ENCODE data around the gene ADAM22.

ADAM22 gene

DNA sequence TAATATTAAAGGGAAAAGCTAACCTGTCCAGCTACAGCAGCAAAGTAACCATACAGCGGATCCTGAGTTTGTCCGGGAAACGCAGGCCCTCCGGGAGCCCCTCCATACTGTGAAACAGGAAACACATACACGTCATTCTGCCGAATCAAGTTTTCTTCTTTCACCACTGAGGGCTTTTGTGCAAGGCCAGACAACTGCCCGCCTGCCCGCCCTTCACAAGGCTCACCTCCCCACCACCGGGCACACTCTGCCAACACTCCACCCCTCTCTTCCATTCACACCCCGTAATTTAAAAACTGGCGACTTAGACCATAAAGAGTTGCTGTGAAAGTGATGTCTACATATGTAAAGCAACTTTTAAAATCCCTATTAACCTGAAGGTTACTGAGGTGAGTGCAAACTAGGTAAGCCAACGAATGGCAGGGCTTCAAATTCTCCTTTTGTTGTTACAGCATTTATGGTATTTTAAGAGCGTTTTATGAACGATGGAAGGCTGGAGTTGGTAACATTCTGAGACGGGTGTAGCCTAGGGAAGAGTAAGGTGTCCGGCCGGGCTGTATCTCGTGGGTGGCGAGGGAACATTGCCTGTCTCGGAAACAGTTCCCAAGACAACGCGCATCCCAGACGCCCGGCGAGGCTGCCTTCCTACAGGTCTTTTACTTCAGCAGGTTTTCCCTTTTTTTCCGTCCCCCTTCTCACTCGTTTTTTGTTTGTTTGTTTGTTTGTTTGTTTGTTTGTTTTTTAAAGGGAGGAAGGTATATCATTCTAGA, 285.0 kb downstream of the ADAM22 start:
- Histone ChIP-seq H3K36me3 (ENCODE audit: control insufficient read depth, insufficient read depth, low read length, severe bottlenecking) (peaks cover 29% of the 10 kb centered on the region), H3K9ac (ENCODE audit: low read length) (peak overlapping the region; percentile 95), H3K4me3 (ENCODE audit: low read length) (peak overlapping the region; percentile 98), H3K27me3 (replicated peaks; ENCODE audit: control insufficient read depth, insufficient read depth, low read length) (no peaks in the 10 kb centered on the region), H3K4me1 (ENCODE audit: control insufficient read depth, insufficient read depth, low read length) (peaks cover 26% of the 10 kb centered on the region), H3K9me3 (ENCODE audit: control insufficient read depth, low read length) (no peaks in the 10 kb centered on the region)
- DNase-seq (ENCODE audit: low read depth) = peak; percentile 77

DNA sequence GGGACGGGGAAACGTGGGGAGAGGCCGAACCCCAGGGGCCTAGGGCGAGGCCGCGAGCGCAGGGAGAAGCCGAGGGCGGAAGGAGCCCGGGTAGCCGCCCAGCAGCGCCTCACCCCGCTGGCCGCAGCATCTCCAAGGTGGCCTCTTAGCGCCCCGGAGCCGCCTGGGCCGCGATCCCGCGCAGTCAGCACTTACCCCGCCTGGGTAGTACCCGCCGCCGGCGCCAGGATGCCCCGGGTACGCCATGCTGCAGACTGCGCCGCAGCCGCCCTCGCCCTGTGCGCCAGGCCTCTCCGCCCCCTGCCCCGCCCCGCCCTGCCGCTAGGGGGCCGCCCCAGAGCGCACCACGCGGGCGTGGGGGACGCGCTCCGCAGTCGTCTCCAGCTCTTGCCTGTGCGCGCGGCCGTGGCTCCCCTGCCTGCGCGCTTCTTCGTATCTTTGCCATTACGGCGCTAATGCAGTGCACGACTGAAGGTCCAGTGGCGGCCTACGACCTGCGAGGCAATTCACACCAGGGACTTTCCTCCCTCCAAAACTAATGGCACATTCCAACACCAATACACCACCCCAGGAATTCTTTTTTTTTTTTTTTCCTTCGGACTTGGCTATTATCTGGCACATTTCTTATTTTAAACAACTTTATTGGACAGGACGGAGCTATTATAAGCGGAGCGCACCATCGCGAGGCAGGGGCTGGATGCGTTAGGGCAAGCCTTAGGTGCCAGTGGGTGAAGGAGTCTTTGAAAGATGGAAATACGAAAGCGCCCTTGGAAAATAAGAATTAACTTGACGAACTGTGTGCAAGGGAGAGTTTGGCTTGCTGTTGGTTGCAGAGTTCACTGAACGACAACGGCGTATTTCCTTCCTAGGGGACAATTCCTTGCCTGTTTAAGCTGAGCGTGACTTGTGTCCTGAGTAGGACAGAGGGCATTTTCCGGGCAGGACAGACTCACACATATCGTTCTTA, 286.0 kb downstream of the ADAM22 start, which contains the start of gene SRI:
SRI (minus strand) TSS at position 258 of the 967 bp plus-strand sequence; CDS start at position 246, 12 bp downstream.
- no peaks in the 10 kb centered on the region for H3K9me3 ChIP-seq (ENCODE audit: control insufficient read depth, low read length)

DNA sequence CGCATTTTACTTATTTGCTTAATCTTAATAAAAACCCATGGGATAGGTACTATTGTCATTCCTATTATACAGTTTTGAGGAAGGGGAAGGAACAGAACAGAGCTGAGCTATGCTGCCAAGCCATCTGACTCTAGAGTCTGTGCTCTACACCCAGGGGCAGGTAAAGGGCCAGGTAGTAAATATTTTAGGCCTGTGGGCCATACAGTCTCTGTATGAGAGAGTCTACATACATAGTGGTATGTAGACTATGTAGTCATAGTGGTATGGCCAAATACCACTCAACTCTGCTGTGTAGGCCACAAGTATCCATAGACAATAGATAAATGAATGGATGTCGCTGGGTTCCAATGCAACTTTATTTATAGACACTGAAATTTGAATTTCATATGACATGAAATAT, 289.2 kb downstream of the ADAM22 start:
- no peak for DNase-seq (ENCODE audit: low read depth)
- Histone ChIP-seq H3K4me1 (ENCODE audit: control insufficient read depth, insufficient read depth, low read length) (peaks cover 42% of the 10 kb centered on the region), H3K36me3 (ENCODE audit: control insufficient read depth, insufficient read depth, low read length, severe bottlenecking) (no peaks in the 10 kb centered on the region), H3K4me3 (ENCODE audit: low read length) (no peak overlapping the region), H3K9ac (ENCODE audit: low read length) (no peak overlapping the region), H3K27me3 (replicated peaks; ENCODE audit: control insufficient read depth, insufficient read depth, low read length) (no peaks in the 10 kb centered on the region), H3K9me3 (ENCODE audit: control insufficient read depth, low read length) (no peaks in the 10 kb centered on the region)

More for the DNA sequence above, 286.0 kb downstream of the ADAM22 start, which contains the start of gene SRI:
- peak; percentile 95 for DNase-seq (ENCODE audit: low read depth)
- peak within 1 kb of the TSS; percentile 98 for H3K4me3 ChIP-seq (ENCODE audit: low read length)
- peak within 1 kb of the TSS; percentile 95 for H3K9ac ChIP-seq (ENCODE audit: low read length)
- peaks cover 20% of the 10 kb centered on the region for H3K36me3 ChIP-seq (ENCODE audit: control insufficient read depth, insufficient read depth, low read length, severe bottlenecking)
- H3K27me3 ChIP-seq (replicated peaks; ENCODE audit: control insufficient read depth, insufficient read depth, low read length) = no peaks in the 10 kb centered on the region
- H3K4me1 ChIP-seq (ENCODE audit: control insufficient read depth, insufficient read depth, low read length) = peaks cover 29% of the 10 kb centered on the region

DNA sequence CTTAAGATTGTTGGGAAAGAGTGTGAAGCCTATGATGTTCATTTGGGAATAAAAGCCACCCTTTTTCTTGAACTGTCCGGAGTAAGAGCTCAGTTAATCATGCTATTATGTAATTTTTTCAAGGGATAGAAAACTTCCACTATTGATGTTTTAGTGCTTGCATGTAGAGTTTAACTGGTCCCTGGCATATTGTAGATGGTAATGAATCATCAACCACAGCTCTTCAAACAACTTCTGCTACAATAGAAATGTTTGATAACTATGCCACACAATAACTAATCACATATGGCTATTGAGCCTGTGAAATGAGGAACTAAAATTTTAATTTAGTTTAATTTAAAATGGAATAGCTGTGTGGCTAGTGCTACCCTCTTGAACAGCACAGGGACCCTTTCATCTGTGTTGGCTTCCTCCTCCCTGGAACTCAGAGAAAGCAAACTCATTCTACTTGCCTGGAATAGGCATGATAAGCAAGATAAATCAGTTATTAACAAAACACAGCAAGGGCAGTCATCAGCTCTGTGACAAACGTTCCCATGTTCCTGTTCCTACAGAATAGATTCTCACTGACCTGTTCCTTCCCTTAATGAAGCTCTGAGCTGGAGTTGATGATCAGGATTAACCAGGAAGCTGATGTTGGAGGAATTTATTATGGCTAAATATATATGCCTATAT, 290.7 kb downstream of the ADAM22 start:
- peaks cover 34% of the 10 kb centered on the region for H3K4me1 ChIP-seq (ENCODE audit: control insufficient read depth, insufficient read depth, low read length)
- peak; percentile 16 for DNase-seq (ENCODE audit: low read depth)
- no peaks in the 10 kb centered on the region for H3K36me3 ChIP-seq (ENCODE audit: control insufficient read depth, insufficient read depth, low read length, severe bottlenecking)
- no peak overlapping the region for H3K9ac ChIP-seq (ENCODE audit: low read length)
- peaks cover 4% of the 10 kb centered on the region for H3K9me3 ChIP-seq (ENCODE audit: control insufficient read depth, low read length)
- no peak overlapping the region for H3K4me3 ChIP-seq (ENCODE audit: low read length)
- H3K27me3 ChIP-seq (replicated peaks; ENCODE audit: control insufficient read depth, insufficient read depth, low read length) = no peaks in the 10 kb centered on the region

DNA sequence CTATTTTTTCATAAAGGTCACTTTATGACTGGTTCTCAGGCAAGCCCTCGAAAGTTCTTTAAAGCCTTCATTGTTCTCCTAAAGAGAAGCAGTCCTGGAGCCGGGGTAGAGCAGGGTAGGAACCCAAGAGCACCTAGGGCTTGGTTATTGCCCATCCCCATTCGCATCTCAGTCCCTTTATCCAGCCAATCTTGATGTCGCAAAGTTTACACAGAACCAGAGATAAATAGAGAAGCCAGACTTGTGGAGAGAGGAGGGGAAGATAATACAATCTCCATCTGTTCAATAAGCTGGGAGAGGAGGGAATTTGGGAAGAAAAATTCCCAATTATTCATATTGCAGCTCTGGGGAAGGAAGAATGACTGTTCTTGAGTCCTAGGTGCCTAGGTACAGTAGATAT, 292.1 kb downstream of the ADAM22 start:
- no peak for DNase-seq (ENCODE audit: low read depth)
- H3K9me3 ChIP-seq (ENCODE audit: control insufficient read depth, low read length) = peaks cover 4% of the 10 kb centered on the region
- H3K4me1 ChIP-seq (ENCODE audit: control insufficient read depth, insufficient read depth, low read length) = peaks cover 28% of the 10 kb centered on the region
- no peaks in the 10 kb centered on the region for H3K27me3 ChIP-seq (replicated peaks; ENCODE audit: control insufficient read depth, insufficient read depth, low read length)
- H3K36me3 ChIP-seq (ENCODE audit: control insufficient read depth, insufficient read depth, low read length, severe bottlenecking) = no peaks in the 10 kb centered on the region
- no peak overlapping the region for H3K9ac ChIP-seq (ENCODE audit: low read length)
- H3K4me3 ChIP-seq (ENCODE audit: low read length) = no peak overlapping the region

DNA sequence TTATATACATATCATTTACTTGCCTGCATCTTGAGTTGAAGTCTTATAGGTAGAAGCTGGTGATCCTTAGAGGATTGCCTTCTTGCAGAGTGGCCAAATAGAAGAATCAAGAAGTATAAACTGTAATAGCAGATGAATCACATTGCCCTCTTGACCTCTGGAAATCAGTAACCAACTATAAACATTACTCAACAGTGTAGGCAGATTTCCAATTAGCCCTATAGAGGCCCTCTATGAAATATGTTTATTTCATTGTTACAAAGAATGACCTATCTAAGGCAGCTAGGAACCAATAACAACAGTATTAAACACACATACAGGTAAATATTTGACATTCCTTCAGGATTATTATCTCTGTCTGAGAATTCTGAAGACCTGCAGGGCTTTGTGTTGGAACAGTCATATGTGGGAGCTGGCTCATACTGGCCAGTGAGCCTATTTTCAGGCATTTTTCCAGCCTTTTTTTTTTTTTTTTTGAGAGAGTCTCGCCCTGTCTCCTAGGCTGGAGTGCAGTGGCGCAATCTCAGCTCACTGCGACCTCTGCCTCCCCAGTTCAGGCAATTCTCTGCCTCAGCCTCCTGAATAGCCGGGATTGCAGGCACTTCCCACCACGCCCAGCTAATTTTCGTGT, 292.9 kb downstream of the ADAM22 start:
- Histone ChIP-seq H3K4me3 (ENCODE audit: low read length) (peak overlapping the region; percentile 48), H3K36me3 (ENCODE audit: control insufficient read depth, insufficient read depth, low read length, severe bottlenecking) (no peaks in the 10 kb centered on the region), H3K27me3 (replicated peaks; ENCODE audit: control insufficient read depth, insufficient read depth, low read length) (no peaks in the 10 kb centered on the region), H3K4me1 (ENCODE audit: control insufficient read depth, insufficient read depth, low read length) (peaks cover 26% of the 10 kb centered on the region), H3K9me3 (ENCODE audit: control insufficient read depth, low read length) (peaks cover 4% of the 10 kb centered on the region), H3K9ac (ENCODE audit: low read length) (no peak overlapping the region)
- peak; percentile 56 for DNase-seq (ENCODE audit: low read depth)

DNA sequence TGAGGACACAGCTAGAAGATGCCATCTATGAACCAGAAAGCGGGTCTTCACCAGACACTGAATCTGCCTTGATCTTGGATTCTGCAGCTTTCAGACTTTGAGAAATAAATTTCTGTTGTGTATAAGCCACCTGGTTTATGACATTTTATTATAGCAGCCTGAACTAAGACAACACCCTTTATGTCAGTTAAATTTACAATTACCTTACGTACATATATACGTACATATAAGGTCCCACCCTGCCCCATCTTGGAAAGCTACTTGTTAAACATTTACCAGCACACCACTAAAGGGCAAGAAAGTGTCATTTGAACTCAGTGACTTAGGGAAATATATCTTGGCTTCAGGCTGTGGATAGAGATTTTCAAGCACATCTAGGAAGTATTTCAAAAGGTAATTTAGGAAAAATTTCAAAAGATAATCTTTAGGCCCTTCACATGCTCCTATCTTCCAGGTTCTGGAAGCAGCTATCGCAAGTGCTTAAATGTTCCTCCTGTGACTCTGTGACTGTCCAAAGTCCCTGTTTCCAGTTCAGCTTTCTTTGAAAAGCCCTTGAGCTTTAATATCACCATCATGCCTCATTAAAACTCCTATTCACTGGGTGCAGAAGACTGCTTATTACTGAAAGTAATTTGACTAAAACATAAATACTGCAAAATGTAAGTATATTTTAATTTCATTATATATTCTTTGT, 295.4 kb downstream of the ADAM22 start:
- no peaks in the 10 kb centered on the region for H3K27me3 ChIP-seq (replicated peaks; ENCODE audit: control insufficient read depth, insufficient read depth, low read length)
- no peak for DNase-seq (ENCODE audit: low read depth)
- peaks cover 4% of the 10 kb centered on the region for H3K9me3 ChIP-seq (ENCODE audit: control insufficient read depth, low read length)
- H3K36me3 ChIP-seq (ENCODE audit: control insufficient read depth, insufficient read depth, low read length, severe bottlenecking) = no peaks in the 10 kb centered on the region
- no peak overlapping the region for H3K4me3 ChIP-seq (ENCODE audit: low read length)
- peaks cover 26% of the 10 kb centered on the region for H3K4me1 ChIP-seq (ENCODE audit: control insufficient read depth, insufficient read depth, low read length)
- no peak overlapping the region for H3K9ac ChIP-seq (ENCODE audit: low read length)

DNA sequence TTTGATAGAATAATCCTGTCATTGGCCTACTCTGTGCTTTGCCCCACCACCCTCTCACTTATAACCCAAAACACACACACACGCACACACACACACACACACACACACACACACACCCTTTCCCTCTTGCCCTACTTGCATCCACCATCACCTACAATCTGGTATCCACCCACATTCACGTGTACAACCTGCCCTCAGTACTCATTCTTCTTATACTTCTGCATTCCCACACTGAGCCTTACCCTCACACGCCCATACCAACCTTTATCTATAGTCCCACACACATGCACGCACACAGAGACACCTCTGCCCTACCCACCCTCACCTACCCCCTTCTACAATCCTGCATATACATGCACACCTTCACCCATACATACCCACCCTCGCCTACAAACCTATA, 296.6 kb downstream of the ADAM22 start:
- DNase-seq (ENCODE audit: low read depth) = no peak
- H3K4me3 ChIP-seq (ENCODE audit: low read length) = no peak overlapping the region

DNA sequence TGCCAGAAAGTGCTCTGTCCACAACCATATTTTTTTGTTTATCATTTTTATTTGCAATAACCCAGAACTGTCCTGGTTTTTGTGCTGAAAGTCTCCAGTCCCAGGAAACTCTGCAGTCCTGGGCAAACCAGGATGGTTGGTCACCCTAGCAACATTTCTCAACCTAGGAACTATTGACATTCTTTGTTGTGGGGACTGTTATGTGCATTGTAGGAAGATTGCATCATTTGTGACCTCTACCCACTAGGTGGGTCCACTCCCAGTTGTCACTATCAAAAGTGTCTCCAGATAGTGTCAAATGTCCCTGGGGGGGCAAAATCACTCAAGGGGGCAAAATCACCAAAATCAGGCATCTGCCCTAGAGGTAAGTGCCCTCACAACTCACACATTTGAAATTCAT, 299.8 kb downstream of the ADAM22 start:
- no peaks in the 10 kb centered on the region for H3K9me3 ChIP-seq (ENCODE audit: control insufficient read depth, low read length)
- H3K27me3 ChIP-seq (replicated peaks; ENCODE audit: control insufficient read depth, insufficient read depth, low read length) = no peaks in the 10 kb centered on the region
- DNase-seq (ENCODE audit: low read depth) = no peak
- no peaks in the 10 kb centered on the region for H3K4me1 ChIP-seq (ENCODE audit: control insufficient read depth, insufficient read depth, low read length)
- H3K9ac ChIP-seq (ENCODE audit: low read length) = no peak overlapping the region
- no peak overlapping the region for H3K4me3 ChIP-seq (ENCODE audit: low read length)
- H3K36me3 ChIP-seq (ENCODE audit: control insufficient read depth, insufficient read depth, low read length, severe bottlenecking) = no peaks in the 10 kb centered on the region

More for the DNA sequence above, 296.6 kb downstream of the ADAM22 start:
- no peaks in the 10 kb centered on the region for H3K27me3 ChIP-seq (replicated peaks; ENCODE audit: control insufficient read depth, insufficient read depth, low read length)
- peaks cover 4% of the 10 kb centered on the region for H3K9me3 ChIP-seq (ENCODE audit: control insufficient read depth, low read length)
- H3K9ac ChIP-seq (ENCODE audit: low read length) = no peak overlapping the region
- H3K36me3 ChIP-seq (ENCODE audit: control insufficient read depth, insufficient read depth, low read length, severe bottlenecking) = no peaks in the 10 kb centered on the region
- H3K4me1 ChIP-seq (ENCODE audit: control insufficient read depth, insufficient read depth, low read length) = peaks cover 18% of the 10 kb centered on the region

DNA sequence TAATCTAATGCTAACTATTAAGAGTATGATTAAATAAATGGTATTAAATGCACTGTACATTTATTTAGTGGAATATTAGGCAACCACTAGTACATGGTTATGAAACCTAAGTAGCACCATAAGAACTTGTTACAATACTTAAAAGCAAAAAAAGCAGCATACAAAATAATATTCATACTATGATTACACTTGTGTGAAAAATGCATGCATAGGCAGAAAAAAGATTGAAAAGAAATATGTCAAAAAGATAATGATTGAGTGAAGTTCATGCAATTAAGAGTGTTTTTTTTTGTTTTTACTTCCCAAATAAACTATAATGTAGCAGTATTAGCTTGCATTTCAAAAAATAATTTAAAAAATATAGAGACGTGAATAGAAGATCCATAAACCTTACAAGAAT, 305.8 kb downstream of the ADAM22 start:
- Histone ChIP-seq H3K9me3 (ENCODE audit: control insufficient read depth, low read length) (no peaks in the 10 kb centered on the region), H3K27me3 (replicated peaks; ENCODE audit: control insufficient read depth, insufficient read depth, low read length) (no peaks in the 10 kb centered on the region), H3K9ac (ENCODE audit: low read length) (no peak overlapping the region), H3K4me1 (ENCODE audit: control insufficient read depth, insufficient read depth, low read length) (no peaks in the 10 kb centered on the region), H3K36me3 (ENCODE audit: control insufficient read depth, insufficient read depth, low read length, severe bottlenecking) (no peaks in the 10 kb centered on the region), H3K4me3 (ENCODE audit: low read length) (no peak overlapping the region)
- DNase-seq (ENCODE audit: low read depth) = no peak
